ENCODE data around the gene HECW1. TPM values are rescaled to one million over a fixed set of nuclear protein-coding genes. Genes with fewer than 3 reads are reported as not detected.

The HECW1 gene
- polyA plus RNA-seq, 1 donor (not counting 4 experiments of a cell fraction or from before 2014, with no cell fraction given) = not detected

DNA sequence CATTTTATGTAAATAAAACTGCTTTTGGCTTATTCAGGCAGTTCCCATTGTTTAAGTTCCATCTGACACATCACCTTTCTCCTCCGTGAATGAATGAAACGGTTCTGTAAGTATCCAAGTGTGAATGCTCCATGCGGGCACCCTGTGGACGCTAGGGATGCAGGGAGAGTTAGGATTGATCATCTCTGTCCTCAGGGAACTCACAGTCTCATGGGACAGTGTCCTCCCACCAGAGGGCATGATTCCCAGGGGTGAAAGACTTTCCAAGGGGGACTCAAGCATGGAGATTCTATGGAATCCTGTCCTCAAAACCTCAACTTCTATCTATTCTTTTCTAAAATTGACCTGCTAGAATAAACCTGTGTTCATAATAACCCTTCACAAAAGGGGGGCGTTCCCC, 98.8 kb downstream of the HECW1 start:
- Histone ChIP-seq H3K79me2 (ENCODE audit: control insufficient read depth, insufficient read depth, low read length) (no peaks in the 10 kb centered on the region), H3K4me1 (ENCODE audit: control insufficient read depth, extremely low read depth, insufficient read depth, low read length) (no peaks in the 10 kb centered on the region), H3K27ac (ENCODE audit: control insufficient read depth, insufficient read depth, low read length) (no peak overlapping the region), H2AFZ (ENCODE audit: control insufficient read depth, low read length) (no peak overlapping the region), H4K20me1 (ENCODE audit: control insufficient read depth, extremely low read depth, insufficient read depth, low read length) (no peaks in the 10 kb centered on the region), H3K27me3 (ENCODE audit: control insufficient read depth, extremely low read depth, insufficient read depth, low read length) (peaks cover 7% of the 10 kb centered on the region), H3K9me1 (ENCODE audit: control insufficient read depth, extremely low read depth, insufficient read depth, low read length) (no peaks in the 10 kb centered on the region), H3K4me3 (ENCODE audit: control insufficient read depth in 2 of 3, extremely low read depth in 1 of 3, insufficient read depth in 2 of 3, low read depth in 1 of 3, low read length in 3 of 3) (no peak overlapping the region), H3K36me3 (ENCODE audit: control insufficient read depth in 2 of 2, extremely low read depth in 1 of 2, insufficient read depth in 2 of 2, low read length in 2 of 2) (no peaks in the 10 kb centered on the region), H3K9ac (ENCODE audit: control insufficient read depth, extremely low read depth, insufficient read depth, low read length) (no peak overlapping the region), H3K9me3 (ENCODE audit: control insufficient read depth, low read depth, low read length) (no peaks in the 10 kb centered on the region), H3K4me2 (ENCODE audit: control insufficient read depth, extremely low read depth, insufficient read depth, low read depth, low read length) (no peak overlapping the region)
- DNase-seq (ENCODE audit: low read depth, low spot score) (no peak), FAIRE-seq (no peak)
- TF ChIP-seq CTCF (optimal IDR thresholded peaks at IDR 0.05 in 1 of 3, IDR thresholded peaks at IDR 0.05 in 1 of 3, conservative IDR thresholded peaks at IDR 0.05 in 1 of 3; ENCODE audit: extremely low read depth in 1 of 3, insufficient read depth in 2 of 3, low read length in 3 of 3) (peak in 2 of 3 experiments; percentile 33 to 36), EZH2 (IDR thresholded peaks at IDR 0.05; ENCODE audit: low read length) (no peak)
- dilution Hi-C loops (cut with MboI; ENCODE audit: extremely low pct_ligation_motif_present, low sequenced_read_pairs) = no loop called here

GRCh38 chr7:43211693-43212092, 99.2 kb downstream of the HECW1 start:
- Histone ChIP-seq H3K9me1 (ENCODE audit: control insufficient read depth, extremely low read depth, insufficient read depth, low read length) (no peaks in the 10 kb centered on the region), H3K4me2 (ENCODE audit: control insufficient read depth, extremely low read depth, insufficient read depth, low read depth, low read length) (no peak overlapping the region), H3K27ac (ENCODE audit: control insufficient read depth, insufficient read depth, low read length) (no peak overlapping the region), H3K4me3 (ENCODE audit: control insufficient read depth in 2 of 3, extremely low read depth in 1 of 3, insufficient read depth in 2 of 3, low read depth in 1 of 3, low read length in 3 of 3) (no peak overlapping the region), H3K27me3 (ENCODE audit: control insufficient read depth, extremely low read depth, insufficient read depth, low read length) (peaks cover 7% of the 10 kb centered on the region), H3K9ac (ENCODE audit: control insufficient read depth, extremely low read depth, insufficient read depth, low read length) (no peak overlapping the region), H4K20me1 (ENCODE audit: control insufficient read depth, extremely low read depth, insufficient read depth, low read length) (no peaks in the 10 kb centered on the region), H3K36me3 (ENCODE audit: control insufficient read depth in 2 of 2, extremely low read depth in 1 of 2, insufficient read depth in 2 of 2, low read length in 2 of 2) (no peaks in the 10 kb centered on the region), H2AFZ (ENCODE audit: control insufficient read depth, low read length) (no peak overlapping the region), H3K4me1 (ENCODE audit: control insufficient read depth, extremely low read depth, insufficient read depth, low read length) (no peaks in the 10 kb centered on the region), H3K79me2 (ENCODE audit: control insufficient read depth, insufficient read depth, low read length) (no peaks in the 10 kb centered on the region), H3K9me3 (ENCODE audit: control insufficient read depth, low read depth, low read length) (no peaks in the 10 kb centered on the region)
- FAIRE-seq (no peak), DNase-seq (ENCODE audit: low read depth, low spot score) (no peak)
- TF ChIP-seq CTCF (optimal IDR thresholded peaks at IDR 0.05 in 1 of 3, IDR thresholded peaks at IDR 0.05 in 1 of 3, conservative IDR thresholded peaks at IDR 0.05 in 1 of 3; ENCODE audit: extremely low read depth in 1 of 3, insufficient read depth in 2 of 3, low read length in 3 of 3) (no peak), EZH2 (IDR thresholded peaks at IDR 0.05; ENCODE audit: low read length) (no peak)
- dilution Hi-C loops (cut with MboI; ENCODE audit: extremely low pct_ligation_motif_present, low sequenced_read_pairs) = no loop called here

Data from keratinocyte (primary cell).